C4-2B (cell line): ENCODE results near the gene MSN.

Experiments used
- H3K27ac ChIP-seq: fragments of 450-650 bp; 2 replicates; pipeline ENCODE4 v1.5.1; 2017
- ZFX ChIP-seq: fragments of 450-650 bp; IDR thresholded peaks from 2 replicates; pipeline ENCODE4 v1.6.1; 2017
- TF ChIP-seq, protein P1 (sequence below): fragments of 450-650 bp; conservative IDR thresholded peaks from 2 replicates; pipeline ENCODE4 v1.5.1; 2017; ENCODE audit warnings: mild to moderate bottlenecking

MSN gene

DNA sequence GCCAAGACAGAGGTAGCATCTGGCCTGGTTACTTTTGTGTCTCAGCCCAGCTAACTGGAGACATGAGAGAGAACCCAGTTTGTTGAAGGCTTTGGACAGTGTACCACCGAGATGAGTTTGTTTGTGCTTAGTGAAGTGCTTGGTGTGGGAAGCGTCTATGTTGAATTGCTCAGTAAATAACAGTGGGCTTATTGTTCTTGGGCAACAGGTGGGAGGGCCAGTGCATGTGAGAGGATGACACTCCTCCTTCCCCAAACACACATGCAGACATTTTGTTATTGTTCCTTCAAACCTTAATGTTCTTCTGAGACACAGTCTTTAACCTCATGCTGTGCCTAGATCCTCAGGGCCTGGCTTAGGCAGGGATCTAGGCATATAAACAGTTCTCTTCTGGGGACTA is 39.7 kb downstream of the MSN start:
- TF ChIP-seq, protein P1, sequence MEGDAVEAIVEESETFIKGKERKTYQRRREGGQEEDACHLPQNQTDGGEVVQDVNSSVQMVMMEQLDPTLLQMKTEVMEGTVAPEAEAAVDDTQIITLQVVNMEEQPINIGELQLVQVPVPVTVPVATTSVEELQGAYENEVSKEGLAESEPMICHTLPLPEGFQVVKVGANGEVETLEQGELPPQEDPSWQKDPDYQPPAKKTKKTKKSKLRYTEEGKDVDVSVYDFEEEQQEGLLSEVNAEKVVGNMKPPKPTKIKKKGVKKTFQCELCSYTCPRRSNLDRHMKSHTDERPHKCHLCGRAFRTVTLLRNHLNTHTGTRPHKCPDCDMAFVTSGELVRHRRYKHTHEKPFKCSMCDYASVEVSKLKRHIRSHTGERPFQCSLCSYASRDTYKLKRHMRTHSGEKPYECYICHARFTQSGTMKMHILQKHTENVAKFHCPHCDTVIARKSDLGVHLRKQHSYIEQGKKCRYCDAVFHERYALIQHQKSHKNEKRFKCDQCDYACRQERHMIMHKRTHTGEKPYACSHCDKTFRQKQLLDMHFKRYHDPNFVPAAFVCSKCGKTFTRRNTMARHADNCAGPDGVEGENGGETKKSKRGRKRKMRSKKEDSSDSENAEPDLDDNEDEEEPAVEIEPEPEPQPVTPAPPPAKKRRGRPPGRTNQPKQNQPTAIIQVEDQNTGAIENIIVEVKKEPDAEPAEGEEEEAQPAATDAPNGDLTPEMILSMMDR: no peak
- TF ChIP-seq ZFX: no peak
- no peak overlapping the region for H3K27ac ChIP-seq

GRCh38 chrX:65712005-65712806 is 44.8 kb downstream of the MSN start:
- TF ChIP-seq, protein P1: no peak
- TF ChIP-seq ZFX: no peak
- no peak overlapping the region for H3K27ac ChIP-seq

- TF ChIP-seq, protein P1: no peak
- no peak for TF ChIP-seq ZFX
- no peak overlapping the region for H3K27ac ChIP-seq
Measured at GRCh38 chrX:65718538-65718937, 51.1 kb downstream of the MSN start.

DNA sequence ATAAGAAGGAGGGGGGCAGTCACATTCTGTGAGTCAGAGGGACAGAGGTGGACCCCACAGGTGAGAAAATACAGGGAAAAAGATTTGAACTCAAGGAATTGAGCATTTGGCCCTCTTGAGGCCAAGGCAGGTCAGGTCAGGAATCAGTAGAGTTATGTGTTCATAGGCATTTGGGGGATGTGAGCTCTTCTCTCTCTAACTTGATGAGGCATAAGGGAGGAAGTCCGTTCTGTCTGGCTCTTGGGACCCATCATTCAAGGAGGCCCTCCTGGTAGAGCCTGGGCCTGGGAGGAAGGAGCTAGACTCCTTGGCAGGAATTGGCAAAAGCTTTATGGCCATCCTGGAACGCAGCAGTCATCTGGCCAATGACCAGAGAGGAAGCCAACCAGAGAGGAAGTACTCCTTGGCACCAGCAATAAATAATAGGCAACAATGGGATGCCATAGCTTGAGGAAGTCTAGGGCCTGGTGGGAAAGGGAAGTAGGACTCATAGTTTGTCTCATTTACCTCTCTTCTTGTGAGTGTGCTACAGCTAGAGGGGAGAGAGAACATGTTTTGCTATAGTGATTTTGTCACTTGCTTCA is 53.0 kb downstream of the MSN start:
- TF ChIP-seq ZFX: no peak
- TF ChIP-seq, protein P1: no peak
- H3K27ac ChIP-seq: no peak overlapping the region

- TF ChIP-seq, protein P1: no peak
- TF ChIP-seq ZFX: no peak
- H3K27ac ChIP-seq: no peak overlapping the region
Measured at GRCh38 chrX:65723706-65724105, 56.3 kb downstream of the MSN start.

DNA sequence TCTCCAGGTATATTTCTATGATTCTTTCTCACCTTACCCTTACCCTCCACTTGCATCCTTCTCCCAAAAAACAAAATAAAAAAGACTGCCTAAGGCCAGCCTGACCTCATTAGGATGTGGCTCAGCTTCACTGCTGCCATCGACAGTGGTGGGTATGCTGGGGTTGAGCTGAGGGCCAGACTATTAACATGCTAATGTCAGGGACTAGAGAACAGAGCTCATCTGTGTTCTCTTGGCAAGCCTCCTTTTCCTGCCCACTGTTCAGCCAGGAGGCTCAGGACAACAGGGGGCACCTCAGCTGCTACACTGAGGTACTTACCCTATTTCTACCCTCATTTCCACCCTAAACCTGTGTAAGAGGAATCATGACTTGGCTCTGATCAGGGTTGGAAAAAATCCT is 59.3 kb downstream of the MSN start:
- H3K27ac ChIP-seq: no peak overlapping the region
- no peak for TF ChIP-seq ZFX
- TF ChIP-seq, protein P1: no peak

- TF ChIP-seq, protein P1: no peak
- TF ChIP-seq ZFX: no peak
- H3K27ac ChIP-seq: no peak overlapping the region
Measured at GRCh38 chrX:65731684-65732289, 64.3 kb downstream of the MSN start.
